Glomerular visceral epithelial cell (primary cell): ENCODE data around the gene GNA12.
A peak's percentile ranks its signal among the peaks of the same experiment; 100 is the strongest.
"Not testable (repeated sequence)": the region's sequence is repeated elsewhere in the genome, so short reads cannot be mapped to it uniquely, and the experiment has no call there.

Experiments used
- DNase-seq: peaks from one replicate; pipeline ENCODE4 v3.0.0-alpha.2; 2016; ENCODE audit errors: extremely low spot score

The GNA12 gene

DNA sequence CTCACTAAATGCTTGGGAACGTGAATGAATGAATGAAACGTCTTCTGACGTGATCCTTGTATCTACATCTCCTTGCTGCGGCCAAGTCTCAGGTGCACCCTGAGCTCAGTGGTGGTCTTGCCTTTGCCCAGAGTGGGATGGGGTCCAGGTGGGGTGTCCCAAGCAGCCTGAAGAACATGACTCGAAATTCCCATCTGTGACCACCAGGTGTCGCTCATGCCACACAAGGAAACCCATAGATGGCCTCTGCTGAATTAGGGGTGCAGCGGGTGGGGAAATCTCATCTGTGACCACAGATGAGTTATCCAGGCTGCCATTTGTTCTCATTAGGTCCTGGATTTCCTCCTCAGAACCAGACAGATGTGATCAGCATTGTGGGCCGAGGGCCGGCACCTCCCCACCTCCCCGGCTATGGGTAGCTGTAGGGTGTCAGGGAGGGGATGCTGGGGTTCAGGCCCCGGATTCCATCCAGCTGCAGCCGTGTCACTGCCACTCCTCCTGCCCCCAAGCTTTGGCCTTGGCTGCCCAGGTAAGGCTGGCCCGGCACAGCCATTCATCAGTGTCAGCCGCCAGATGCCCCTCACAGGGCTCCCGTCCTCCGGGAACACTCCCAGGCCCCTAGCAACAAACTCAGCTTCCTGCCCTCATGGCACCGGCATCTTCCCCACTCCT, 21.0 kb upstream of the GNA12 start:
- DNase-seq, result peak; percentile 70

DNA sequence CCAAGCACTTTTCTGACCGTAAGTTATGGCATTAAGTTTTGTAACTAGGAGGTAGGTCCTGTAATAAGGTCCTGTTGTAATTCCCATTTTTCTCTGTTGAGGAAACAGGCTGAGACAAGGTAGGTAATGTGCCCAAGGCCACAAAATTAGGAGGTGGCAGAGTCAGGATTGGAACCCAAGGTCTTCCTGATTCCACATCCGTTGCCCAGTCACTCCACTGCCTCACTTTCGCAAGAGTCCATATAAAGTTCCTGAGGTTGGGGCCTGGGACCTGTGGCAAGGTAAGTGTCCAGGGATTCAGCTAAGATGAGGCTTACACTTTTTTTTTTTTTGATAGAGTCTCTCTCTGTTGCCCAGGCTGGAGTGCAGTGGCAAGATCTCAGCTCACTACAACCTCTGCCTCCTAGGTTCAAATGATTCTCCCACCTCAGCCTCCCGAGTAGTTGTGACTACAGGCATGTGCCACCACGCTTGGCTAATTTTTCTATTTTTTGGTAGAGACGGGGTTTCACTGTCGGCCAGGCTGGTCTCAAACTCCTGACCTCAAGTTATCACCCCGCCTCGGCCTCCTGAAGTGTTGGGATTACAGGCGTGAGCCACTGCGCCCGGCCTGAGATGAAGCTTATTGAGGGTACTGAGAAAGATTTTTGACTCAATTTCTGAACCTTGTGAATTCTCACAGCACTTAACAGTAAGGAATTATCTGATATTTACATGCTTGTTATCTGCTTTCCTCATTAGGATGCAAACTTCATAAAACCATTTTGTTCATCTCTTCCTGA, 20.3 kb upstream of the GNA12 start:
- DNase-seq, result no peak

GRCh38 chr7:2863461-2864066, 19.5 kb upstream of the GNA12 start:
- DNase-seq, result peak; percentile 92

DNA sequence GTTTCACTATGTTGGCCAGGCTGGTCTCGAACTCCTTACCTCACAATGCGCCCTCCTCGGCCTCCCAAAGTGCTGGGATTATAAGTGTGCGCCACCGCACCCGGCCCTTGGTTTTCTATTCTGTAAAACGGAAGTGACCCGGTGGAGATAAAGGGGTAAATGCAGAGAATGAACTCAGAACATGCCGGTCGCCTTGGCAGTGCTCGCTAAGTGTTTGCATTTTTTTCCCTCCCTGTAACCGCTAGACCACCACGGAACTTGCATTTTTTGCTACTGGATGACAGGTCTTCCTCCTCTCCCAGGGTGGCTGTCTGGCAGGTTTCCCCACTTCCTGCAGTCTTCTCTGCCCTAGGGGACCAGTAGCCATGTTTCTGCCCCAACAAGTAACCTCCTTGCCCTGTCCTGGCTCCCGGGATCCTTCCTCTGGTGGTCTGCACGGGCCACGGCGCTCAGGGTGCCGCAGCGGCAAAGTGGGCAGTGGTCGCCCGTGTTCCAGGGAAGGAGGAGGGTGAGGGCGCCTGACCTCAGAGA, 18.8 kb upstream of the GNA12 start:
- no peak for DNase-seq

DNA sequence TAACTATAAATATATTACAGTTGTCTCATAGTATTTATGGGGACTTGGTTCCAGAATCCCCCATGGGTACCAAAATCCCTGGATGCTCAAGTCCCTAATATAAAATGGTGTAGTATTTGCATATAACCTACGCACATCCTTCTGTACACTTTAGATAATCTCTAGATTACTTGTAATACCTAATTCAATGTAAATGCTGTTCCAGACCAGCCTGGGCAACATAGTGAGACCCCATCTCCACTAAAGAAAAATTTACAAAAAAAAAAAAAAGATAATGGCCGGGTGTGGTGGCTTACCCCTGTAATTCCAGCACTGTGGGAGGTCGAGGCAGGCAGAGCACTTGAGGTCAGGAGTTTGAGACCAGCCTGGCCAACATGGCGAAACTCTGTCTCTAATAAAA, 17.4 kb upstream of the GNA12 start:
- no peak for DNase-seq

DNA sequence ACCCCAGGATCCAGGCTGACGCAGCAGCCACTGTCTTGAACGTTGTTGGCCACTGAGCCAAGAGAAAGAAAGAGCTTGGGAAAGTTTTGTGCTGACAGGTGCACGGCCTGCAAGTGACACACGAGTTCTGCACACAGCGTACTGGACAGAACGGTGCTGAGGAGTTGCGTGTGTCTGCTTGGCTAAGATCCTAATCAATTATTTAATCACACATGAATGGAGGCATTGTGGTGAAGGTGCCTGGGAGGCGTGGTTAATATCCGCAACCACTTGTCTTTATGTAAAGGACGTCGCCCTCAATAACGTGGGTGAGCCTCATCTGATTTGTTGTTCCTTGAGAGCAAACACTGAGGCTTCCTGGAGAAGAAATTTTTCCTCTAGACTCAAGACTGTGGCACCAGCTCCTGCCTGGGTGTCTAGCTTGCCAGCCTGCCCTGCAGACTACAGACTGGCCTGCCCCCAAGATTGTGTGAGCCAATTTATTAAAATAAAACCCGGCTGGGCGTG, 16.6 kb upstream of the GNA12 start:
- no peak for DNase-seq

GRCh38 chr7:2859952-2860351, 15.8 kb upstream of the GNA12 start:
- DNase-seq, result no peak

DNA sequence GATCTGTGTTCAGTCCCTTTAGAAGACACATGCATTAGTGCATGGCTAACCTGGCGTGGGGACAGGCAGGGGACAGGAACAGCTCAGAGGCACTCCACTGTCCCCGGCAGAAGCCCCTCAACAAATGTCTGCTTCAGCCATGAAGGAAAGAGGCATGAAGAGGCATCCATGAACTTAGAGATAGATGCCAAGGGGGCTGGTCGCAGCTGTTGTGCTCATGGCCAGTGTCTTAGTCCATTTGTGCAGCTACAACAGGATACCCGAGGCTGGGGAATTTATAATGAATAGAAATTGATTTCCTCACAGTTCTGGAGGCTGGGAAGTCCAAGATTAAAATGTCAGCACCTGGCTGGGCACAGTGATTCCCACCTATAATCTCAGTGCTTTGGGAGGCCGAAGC, 14.5 kb upstream of the GNA12 start:
- DNase-seq, result no peak

DNA sequence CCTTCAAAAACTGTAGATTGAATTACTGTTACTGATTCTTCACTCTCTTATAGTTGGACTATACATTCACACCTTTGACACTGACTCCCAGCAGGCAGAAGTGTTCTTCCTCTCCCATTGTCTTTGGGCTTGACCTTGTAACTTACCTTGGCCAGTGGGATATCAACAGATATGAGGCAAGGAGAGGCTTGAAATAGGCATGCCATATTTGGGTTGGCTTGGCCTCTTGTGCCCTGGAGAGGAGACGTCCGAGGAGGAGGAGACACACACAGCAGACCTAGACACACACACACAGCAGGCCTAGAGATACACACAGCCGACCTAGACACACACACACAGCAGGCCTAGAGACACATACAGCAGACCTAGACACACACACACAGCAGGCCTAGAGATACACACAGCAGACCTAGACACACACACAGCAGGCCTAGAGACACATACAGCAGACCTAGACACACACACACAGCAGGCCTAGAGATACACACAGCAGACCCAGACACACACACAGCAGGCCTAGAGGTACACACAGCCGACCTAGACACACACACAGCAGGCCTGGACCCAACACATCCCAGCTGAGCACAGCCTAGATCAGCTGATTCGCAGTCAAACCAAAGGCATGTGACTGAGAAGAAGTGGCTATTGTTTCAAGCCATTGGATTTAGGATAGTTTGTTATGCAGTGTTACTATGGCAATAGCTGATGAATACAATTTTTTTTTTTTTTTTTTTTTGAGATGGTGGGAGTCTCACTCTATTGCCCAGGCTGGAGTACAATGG, 12.5 kb upstream of the GNA12 start:
- DNase-seq, result no peak

DNA sequence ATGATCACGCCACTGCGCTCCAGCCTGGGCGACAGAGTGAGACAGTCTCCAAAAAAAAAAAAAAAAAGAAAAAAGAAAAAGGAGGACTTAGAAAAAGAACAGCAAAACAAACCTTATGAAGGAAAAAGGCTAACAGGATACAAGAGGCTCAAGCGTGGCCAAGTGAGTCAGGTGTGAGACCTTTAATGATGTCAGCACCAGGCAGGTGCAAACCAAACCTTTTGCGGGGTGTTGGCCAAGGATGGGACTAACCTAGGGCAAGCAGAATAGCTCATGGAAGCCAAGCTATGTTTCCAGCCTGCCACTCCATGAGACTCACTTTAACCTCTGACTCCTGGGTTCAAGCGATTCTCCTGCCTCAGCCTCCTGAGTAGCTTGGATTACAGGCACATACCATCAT, 11.3 kb upstream of the GNA12 start:
- DNase-seq, result no peak

DNA sequence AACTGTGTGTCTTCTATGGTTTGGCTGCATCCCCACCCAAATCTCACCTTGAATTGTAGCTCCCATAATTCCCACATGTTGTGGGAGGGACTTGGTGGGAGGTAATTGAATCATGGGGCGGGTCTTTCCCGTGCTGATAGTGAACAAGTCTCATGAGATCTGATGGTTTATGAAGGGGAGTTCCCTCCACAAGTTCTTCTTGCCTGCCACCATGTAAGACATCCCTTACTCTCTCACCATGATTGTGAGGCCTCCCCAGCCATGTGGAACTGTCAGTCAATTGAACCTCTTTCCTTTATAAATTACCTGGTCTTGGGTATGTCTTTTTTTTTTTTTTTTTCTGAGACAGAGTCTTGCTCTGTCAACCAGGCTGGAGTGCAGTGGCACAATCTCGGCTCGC, 9.4 kb upstream of the GNA12 start:
- DNase-seq, result not testable (repeated sequence)

GRCh38 chr7:2853147-2853546, 9.0 kb upstream of the GNA12 start:
- DNase-seq, result no peak

- no peak for DNase-seq
These were observed 7.4 kb upstream of the GNA12 start for GRCh38 chr7:2851497-2851896.

DNA sequence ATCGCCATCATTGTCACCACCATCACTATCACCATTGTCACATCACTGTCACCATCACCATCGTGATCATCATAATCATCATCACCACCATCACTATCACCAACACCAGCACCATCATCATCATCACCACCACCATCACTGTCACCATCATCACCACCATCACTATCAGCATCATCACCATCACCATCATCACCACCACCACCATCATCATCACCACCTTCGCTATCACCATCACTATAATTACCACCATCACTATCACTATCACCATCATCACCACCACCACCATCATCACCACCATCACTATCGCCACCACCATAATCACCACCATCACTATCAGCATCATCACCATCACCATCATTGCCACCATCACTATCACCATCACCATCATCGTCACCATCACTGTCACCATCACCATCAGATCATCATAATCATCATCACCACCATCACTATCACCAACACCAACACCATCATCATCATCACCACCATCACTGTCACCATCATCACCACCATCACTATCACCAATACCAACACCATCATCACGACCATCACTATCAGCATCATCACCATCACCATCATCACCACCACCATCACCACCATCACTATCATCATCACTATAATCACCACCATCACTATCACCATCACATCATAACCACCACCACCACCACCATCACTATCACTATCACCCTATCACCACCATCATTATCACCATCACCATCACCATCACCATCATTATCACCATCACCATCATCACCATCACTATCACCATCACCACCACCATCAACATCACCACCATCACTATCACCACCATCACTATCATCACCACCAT, 6.0 kb upstream of the GNA12 start:
- DNase-seq, result no peak

DNA sequence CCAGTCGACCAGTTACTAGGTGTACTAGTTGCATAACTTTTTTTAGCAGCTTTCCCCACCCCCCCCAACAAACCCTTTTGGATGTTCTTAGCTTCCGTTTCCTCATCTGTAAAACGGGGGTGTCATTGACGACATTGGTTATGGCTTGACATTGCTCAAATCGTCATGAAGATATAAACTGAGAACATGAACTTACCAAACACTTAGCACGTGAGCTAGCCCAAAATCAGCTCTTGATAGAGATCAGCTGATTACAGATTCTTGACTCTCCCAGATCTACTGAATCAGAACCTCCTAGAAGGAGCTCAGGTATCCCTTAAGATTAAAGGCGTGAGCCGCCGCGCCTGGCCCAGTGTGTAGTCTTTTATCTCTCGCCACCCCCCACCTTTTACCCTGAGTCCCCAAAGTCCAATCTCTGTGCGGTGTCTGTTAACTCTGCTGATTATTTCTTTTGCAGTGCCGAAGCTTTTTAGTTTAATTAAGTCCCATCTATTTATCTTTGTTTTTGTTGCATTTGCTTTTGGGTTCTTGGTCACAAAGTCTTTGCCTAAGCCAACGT, 1.0 kb upstream of the GNA12 start:
- DNase-seq, result no peak

DNA sequence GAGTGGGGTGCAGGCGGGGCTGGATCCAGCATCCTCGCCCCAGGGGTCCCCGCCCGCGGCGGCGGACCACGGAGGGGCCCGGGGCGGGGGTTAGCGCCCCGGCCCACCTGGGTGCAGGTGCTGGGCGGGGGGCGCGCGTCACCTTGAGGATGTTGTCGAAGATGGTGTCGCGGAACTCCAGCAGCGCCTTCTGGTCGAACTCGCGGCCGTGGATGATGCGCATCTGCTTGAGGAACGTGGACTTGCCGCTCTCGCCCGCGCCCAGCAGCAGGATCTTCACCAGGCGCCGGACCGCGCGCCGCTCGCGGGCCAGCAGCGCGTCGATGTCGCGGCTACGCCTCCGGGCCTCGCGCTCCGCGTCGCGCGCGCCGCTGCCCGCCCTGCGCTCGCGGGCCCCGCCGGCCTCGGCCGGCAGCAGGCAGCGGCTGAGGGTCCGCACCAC, 376 bp downstream of the GNA12 start:
- peak; percentile 39 for DNase-seq

DNA sequence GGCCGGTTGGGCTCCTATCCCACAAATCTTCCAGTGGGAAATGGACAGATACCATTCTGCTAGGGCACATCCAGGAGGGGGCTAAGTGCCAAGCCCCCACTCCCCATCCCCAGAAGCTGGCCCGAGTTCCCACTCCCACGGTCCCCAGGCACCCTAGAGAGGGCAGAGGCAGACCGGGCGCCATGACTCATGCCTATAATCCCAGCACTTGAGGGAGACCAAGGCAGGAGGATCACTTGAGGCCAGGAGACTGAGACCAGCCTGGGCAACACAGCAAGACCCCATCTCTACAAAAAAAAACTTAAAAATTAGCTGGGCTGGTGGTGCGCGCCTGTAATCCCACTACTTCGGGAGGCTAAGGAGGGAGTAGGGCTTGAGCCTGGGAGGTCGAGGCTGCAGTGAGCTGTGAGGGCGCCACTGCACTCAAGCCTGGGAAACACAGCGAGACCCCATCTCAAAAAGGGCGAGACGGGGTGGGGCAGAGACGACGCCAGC, 870 bp downstream of the GNA12 start:
- no peak for DNase-seq

- DNase-seq, result no peak
These were observed 2.2 kb downstream of the GNA12 start for GRCh38 chr7:2841907-2842306.

DNA sequence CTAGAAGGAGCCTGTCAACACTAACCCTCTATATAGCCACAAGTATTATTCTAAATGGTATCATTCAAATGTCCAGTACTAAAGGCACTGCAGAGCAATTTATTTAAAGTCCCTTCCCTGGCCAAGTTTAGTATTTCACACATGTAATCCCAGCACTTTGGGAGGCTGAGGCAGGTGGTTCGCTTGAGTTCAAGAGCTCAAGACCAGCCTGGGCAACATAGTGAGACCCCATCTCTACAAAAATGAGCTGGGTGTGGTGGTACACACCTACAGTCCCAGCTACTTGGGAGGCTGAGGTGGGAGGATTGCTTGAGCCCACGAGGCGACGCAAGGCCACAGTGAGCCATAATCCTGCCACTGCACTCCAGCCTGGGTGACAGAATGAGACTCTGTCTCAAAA, 3.6 kb downstream of the GNA12 start:
- no peak for DNase-seq

DNA sequence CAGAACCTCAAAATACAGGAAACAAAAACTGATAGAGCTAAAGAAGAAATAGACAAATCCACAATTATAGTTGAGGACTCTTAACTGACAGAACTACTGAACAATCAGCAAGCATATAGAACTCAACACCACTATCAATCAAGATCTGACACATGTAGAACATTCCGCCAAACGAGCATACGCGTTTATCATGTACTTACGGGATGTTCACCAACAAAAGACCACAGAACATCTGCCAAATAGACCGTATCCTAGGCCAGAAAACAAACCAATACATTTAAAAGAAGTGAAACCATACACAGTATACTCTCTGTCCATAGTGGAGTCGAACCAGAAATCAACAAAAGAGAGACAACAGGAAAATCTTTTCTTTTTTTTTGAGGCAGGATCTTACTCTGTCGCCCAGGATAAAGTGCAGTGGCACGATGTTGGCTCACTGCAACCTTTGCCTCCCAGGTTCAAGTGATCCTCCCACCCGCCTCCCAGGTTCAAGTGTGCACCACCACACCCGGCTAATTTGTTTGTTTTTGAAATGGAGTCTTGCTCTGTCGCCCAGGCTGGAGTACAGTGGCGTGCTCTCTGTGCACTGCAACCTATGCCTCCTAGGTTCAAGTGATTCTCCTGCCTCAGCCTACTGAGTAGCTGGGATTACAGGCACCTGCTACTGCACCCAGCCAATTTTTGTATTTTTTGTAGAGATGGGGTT, 5.1 kb downstream of the GNA12 start:
- DNase-seq, result no peak
